ENCODE data around the gene ANO1. TPM values are rescaled to one million over a fixed set of nuclear protein-coding genes. Genes with fewer than 3 reads are reported as not detected.

Gene ANO1
- 0.32 TPM for polyA plus RNA-seq (2013, experiment 1 of 2)
- polyA plus RNA-seq (2013, experiment 2 of 2), result 0.34 TPM

DNA sequence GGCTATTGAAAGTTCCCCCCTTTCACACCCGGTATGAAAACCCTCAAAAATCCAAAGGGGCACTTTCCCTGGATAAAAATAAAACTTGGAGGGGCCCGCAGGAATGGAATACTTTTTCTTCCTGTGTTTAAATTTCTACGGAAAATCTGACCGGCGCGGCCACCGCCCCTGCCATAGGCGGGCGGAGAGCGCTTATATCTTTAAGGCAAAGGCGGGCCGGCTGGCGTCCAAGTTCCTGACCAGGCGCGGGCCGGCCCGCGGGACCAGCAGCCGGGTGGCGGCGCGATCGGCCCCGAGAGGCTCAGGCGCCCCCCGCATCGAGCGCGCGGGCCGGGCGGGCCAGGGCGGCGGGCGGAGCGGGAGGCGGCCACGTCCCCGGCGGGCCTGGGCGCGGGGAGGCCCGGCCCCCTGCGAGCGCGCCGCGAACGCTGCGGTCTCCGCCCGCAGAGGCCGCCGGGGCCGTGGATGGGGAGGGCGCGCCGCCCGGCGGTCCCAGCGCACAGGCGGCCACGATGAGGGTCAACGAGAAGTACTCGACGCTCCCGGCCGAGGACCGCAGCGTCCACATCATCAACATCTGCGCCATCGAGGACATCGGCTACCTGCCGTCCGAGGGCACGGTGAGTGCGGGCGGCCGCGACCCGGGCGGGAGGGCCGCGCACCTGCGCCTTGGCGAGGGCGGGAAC lies at the start of gene ANO1:
Gene ANO1, plus strand, starts transcription at position 223 of the 686 bp plus-strand sequence. Its CDS starts 290 bp downstream, at position 513.
- Histone ChIP-seq H3K79me2 (ENCODE audit: control insufficient read depth, insufficient read depth, low read length) (no peaks in the 10 kb centered on the region), H2BK15ac (replicated peaks; ENCODE audit: low read depth) (no peak within 1 kb of the TSS), H2BK120ac (ENCODE audit: low read depth, low read length) (no peak within 1 kb of the TSS), H3K27ac (ENCODE audit: low read depth, low read length) (no peak within 1 kb of the TSS), H2BK5ac (ENCODE audit: low read length) (no peak within 1 kb of the TSS), H2AK5ac (ENCODE audit: low read length) (no peak within 1 kb of the TSS), H3K4me1 (ENCODE audit: control insufficient read depth, low read depth, low read length) (no peaks in the 10 kb centered on the region), H3K56ac (ENCODE audit: low read length) (peak within 1 kb of the TSS; percentile 25), H3K27me3 (ENCODE audit: insufficient read depth, low read length, poor library complexity) (peaks cover 22% of the 10 kb centered on the region), H3K4me2 (ENCODE audit: low read length) (peak within 1 kb of the TSS; percentile 50), H3K9ac (ENCODE audit: low read length) (no peak within 1 kb of the TSS), H3K36me3 (ENCODE audit: control insufficient read depth, insufficient read depth, low read length) (no peaks in the 10 kb centered on the region), H3K4ac (ENCODE audit: low read depth, low read length) (no peak within 1 kb of the TSS), H3K18ac (ENCODE audit: low read length) (no peak within 1 kb of the TSS), H4K5ac (ENCODE audit: low read length) (no peak within 1 kb of the TSS), H3K79me1 (ENCODE audit: low read length) (no peaks in the 10 kb centered on the region), H3K4me3 (ENCODE audit: low read length) (no peak within 1 kb of the TSS), H4K8ac (ENCODE audit: low read depth, low read length) (no peak within 1 kb of the TSS), H3K23ac (ENCODE audit: low read length) (no peak within 1 kb of the TSS)
- whole genome bisulfite sequencing (ENCODE audit: extremely low coverage, insufficient coverage, low lambda C conversion rate), result no CpG with 5 or more reads among the region's 87 CpGs
- no peak for DNase-seq

DNA sequence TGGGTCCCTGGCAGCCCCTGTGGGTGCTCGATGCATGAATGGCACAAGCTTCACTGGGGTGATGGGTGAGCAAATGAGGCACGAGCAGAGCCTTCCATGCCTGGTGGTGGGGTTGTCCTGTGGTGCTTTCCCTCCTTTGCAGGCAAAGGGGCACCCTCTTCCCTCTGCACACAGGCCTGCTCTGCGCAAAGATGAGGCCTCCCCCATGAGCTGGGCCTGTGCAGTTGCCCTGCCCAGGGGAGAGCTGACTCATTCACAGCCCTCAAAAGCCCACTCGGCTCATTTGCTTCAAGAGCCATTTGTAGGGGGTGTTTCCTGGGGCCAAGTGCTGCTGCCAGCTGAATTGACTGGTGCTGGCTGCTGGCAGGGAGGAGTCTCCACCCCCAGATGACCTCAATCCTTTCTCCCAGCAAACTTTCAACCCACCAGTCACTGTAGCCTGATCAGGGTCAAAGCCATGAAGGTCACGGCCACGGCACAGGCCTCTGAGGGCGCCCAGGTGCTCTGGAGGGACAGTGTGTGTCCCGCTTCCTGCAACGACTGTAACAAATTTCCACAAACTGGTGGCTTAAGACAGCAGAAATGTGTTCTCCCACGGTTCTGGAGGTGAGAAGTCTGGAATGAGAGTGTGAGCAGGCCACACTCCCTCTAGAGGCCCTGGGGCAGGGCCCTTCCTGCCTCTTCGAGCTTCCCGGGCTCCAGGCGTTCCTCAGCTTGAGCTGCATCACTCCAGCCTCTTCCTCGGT lies 48.8 kb upstream of the ANO1 start:
- no peak overlapping the region for H2BK120ac ChIP-seq (ENCODE audit: low read depth, low read length)
- no peak overlapping the region for H3K4me3 ChIP-seq (ENCODE audit: low read length)
- no peak overlapping the region for H2BK5ac ChIP-seq (ENCODE audit: low read length)
- H3K4me2 ChIP-seq (ENCODE audit: low read length), result no peak overlapping the region
- no peaks in the 10 kb centered on the region for H3K27me3 ChIP-seq (ENCODE audit: insufficient read depth, low read length, poor library complexity)
- H2BK15ac ChIP-seq (replicated peaks; ENCODE audit: low read depth), result no peak overlapping the region
- H4K8ac ChIP-seq (ENCODE audit: low read depth, low read length), result no peak overlapping the region
- no peaks in the 10 kb centered on the region for H3K36me3 ChIP-seq (ENCODE audit: control insufficient read depth, insufficient read depth, low read length)
- no peak overlapping the region for H3K56ac ChIP-seq (ENCODE audit: low read length)
- H3K4me1 ChIP-seq (ENCODE audit: control insufficient read depth, low read depth, low read length), result no peaks in the 10 kb centered on the region
- no peak overlapping the region for H3K9ac ChIP-seq (ENCODE audit: low read length)
- DNase-seq, result peak; percentile 55
- H2AK5ac ChIP-seq (ENCODE audit: low read length), result no peak overlapping the region
- H3K4ac ChIP-seq (ENCODE audit: low read depth, low read length), result no peak overlapping the region
- H3K79me2 ChIP-seq (ENCODE audit: control insufficient read depth, insufficient read depth, low read length), result no peaks in the 10 kb centered on the region
- H3K27ac ChIP-seq (ENCODE audit: low read depth, low read length), result no peak overlapping the region
- WGBS (ENCODE audit: extremely low coverage, insufficient coverage, low lambda C conversion rate), result no CpG with 5 or more reads among the region's 14 CpGs
- H3K18ac ChIP-seq (ENCODE audit: low read length), result no peak overlapping the region
- H3K23ac ChIP-seq (ENCODE audit: low read length), result no peak overlapping the region
- no peaks in the 10 kb centered on the region for H3K79me1 ChIP-seq (ENCODE audit: low read length)
- no peak overlapping the region for H4K5ac ChIP-seq (ENCODE audit: low read length)

DNA sequence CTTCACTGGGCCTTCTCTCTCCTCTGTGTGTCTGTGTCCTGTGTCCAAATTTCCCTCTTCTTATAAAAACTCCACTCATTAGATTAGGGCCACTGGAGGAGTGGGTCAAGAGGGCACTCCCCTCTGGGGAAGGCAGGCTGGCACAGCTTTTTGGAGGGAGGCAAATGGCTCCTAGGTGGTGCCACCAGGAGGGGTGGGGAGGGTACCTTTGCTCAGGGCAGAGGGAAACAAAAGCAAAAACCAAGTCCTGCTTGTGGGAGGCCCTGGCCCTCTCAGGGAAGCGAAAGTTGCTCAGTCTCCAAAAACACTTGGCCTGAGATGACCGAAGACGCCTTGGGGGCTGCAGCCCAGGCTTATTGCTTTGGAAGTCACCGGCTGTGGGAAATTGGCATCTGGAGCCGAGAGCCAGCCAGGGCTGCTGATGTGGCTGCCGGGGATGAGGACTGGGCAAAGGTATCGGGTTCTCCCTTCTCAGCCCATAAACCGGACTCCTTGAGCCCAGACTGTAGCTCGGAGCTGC lies 48.2 kb upstream of the ANO1 start:
- Histone ChIP-seq H3K79me2 (ENCODE audit: control insufficient read depth, insufficient read depth, low read length) (no peaks in the 10 kb centered on the region), H3K9ac (ENCODE audit: low read length) (no peak overlapping the region), H3K27ac (ENCODE audit: low read depth, low read length) (no peak overlapping the region), H3K79me1 (ENCODE audit: low read length) (no peaks in the 10 kb centered on the region), H3K56ac (ENCODE audit: low read length) (no peak overlapping the region), H4K5ac (ENCODE audit: low read length) (no peak overlapping the region), H3K27me3 (ENCODE audit: insufficient read depth, low read length, poor library complexity) (no peaks in the 10 kb centered on the region), H2BK5ac (ENCODE audit: low read length) (no peak overlapping the region), H4K8ac (ENCODE audit: low read depth, low read length) (no peak overlapping the region), H2BK15ac (replicated peaks; ENCODE audit: low read depth) (no peak overlapping the region), H2BK120ac (ENCODE audit: low read depth, low read length) (no peak overlapping the region), H3K18ac (ENCODE audit: low read length) (no peak overlapping the region), H3K4me1 (ENCODE audit: control insufficient read depth, low read depth, low read length) (no peaks in the 10 kb centered on the region), H3K36me3 (ENCODE audit: control insufficient read depth, insufficient read depth, low read length) (no peaks in the 10 kb centered on the region), H3K23ac (ENCODE audit: low read length) (no peak overlapping the region), H3K4me3 (ENCODE audit: low read length) (no peak overlapping the region), H3K4me2 (ENCODE audit: low read length) (no peak overlapping the region), H2AK5ac (ENCODE audit: low read length) (no peak overlapping the region), H3K4ac (ENCODE audit: low read depth, low read length) (no peak overlapping the region)
- DNase-seq, result no peak
- no CpG with 5 or more reads among the region's 9 CpGs for WGBS (ENCODE audit: extremely low coverage, insufficient coverage, low lambda C conversion rate)

DNA sequence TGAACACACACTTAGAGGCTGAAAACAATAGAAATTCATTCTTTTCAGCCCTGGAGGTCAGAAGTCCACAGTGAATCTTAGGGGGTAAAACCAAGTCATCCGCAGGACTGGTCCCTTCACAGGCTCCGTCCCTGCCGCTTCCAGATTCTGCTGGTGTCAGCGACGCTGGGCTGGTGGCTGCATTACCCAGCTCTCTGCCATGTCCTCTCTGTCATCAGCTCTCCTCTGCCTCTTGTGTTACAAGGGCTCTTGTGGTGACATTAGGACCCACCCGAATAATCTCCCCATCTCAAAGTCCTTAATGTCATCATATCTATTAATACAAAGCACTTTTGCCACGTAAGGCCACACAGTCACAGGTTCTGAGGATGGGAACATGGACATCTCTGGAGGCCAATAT lies 47.7 kb upstream of the ANO1 start:
- Histone ChIP-seq H3K27me3 (ENCODE audit: insufficient read depth, low read length, poor library complexity) (no peaks in the 10 kb centered on the region), H2BK5ac (ENCODE audit: low read length) (no peak overlapping the region), H3K79me2 (ENCODE audit: control insufficient read depth, insufficient read depth, low read length) (no peaks in the 10 kb centered on the region), H3K18ac (ENCODE audit: low read length) (no peak overlapping the region), H3K4ac (ENCODE audit: low read depth, low read length) (no peak overlapping the region), H2BK15ac (replicated peaks; ENCODE audit: low read depth) (no peak overlapping the region), H3K4me1 (ENCODE audit: control insufficient read depth, low read depth, low read length) (no peaks in the 10 kb centered on the region), H4K8ac (ENCODE audit: low read depth, low read length) (no peak overlapping the region), H3K56ac (ENCODE audit: low read length) (no peak overlapping the region), H3K4me2 (ENCODE audit: low read length) (no peak overlapping the region), H4K5ac (ENCODE audit: low read length) (no peak overlapping the region), H2AK5ac (ENCODE audit: low read length) (no peak overlapping the region), H3K23ac (ENCODE audit: low read length) (no peak overlapping the region), H3K27ac (ENCODE audit: low read depth, low read length) (no peak overlapping the region), H3K36me3 (ENCODE audit: control insufficient read depth, insufficient read depth, low read length) (no peaks in the 10 kb centered on the region), H2BK120ac (ENCODE audit: low read depth, low read length) (no peak overlapping the region), H3K4me3 (ENCODE audit: low read length) (no peak overlapping the region), H3K9ac (ENCODE audit: low read length) (no peak overlapping the region), H3K79me1 (ENCODE audit: low read length) (no peaks in the 10 kb centered on the region)
- DNase-seq, result no peak
- WGBS (ENCODE audit: extremely low coverage, insufficient coverage, low lambda C conversion rate), result no CpG with 5 or more reads among the region's 7 CpGs

DNA sequence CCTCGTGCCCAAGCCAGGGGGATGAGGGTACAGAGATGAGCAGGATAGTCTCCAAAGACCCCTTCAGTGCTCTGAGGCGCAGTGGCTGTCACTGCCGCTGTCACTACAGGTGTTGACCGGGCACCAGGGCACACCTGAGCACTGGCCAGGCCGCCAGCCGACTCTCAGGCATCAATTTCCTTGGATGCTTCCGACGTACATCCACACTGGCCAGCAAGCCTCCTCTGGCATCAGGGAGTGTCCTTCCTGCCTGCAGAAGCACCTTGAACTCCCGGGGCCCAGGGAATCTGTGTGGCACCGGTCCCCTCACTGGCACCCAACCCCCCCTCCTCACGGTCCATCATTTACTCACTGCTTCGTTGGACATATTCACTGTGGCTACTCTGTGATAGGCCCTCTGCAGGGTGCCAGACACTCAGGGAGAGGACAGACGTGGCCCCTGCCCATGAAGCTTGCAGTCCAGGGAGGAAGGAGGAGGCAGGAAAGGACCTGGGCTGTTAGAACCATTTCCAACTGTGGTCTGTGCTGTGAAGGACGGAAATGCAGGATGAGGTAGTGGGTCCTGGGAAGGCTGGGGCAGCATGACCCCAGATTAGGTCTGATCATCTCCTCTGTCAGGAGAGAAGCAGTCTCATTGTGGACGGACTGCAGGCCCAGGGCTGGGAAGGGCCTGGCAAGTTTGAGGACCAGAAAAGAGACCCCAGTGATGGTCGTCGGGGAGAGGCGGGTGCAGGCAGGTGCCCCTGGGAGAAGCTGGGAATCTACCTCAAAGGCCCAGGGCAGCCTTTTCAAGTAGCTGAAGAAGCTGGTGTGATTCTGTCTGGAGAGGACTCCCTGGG lies 46.3 kb upstream of the ANO1 start:
- H2AK5ac ChIP-seq (ENCODE audit: low read length), result no peak overlapping the region
- H3K23ac ChIP-seq (ENCODE audit: low read length), result no peak overlapping the region
- H3K9ac ChIP-seq (ENCODE audit: low read length), result no peak overlapping the region
- no peak overlapping the region for H4K5ac ChIP-seq (ENCODE audit: low read length)
- no peak overlapping the region for H3K4me2 ChIP-seq (ENCODE audit: low read length)
- no peak overlapping the region for H2BK15ac ChIP-seq (replicated peaks; ENCODE audit: low read depth)
- H3K18ac ChIP-seq (ENCODE audit: low read length), result no peak overlapping the region
- H3K27ac ChIP-seq (ENCODE audit: low read depth, low read length), result no peak overlapping the region
- H4K8ac ChIP-seq (ENCODE audit: low read depth, low read length), result no peak overlapping the region
- no peak overlapping the region for H2BK120ac ChIP-seq (ENCODE audit: low read depth, low read length)
- H2BK5ac ChIP-seq (ENCODE audit: low read length), result no peak overlapping the region
- no peaks in the 10 kb centered on the region for H3K4me1 ChIP-seq (ENCODE audit: control insufficient read depth, low read depth, low read length)
- no peak overlapping the region for H3K56ac ChIP-seq (ENCODE audit: low read length)
- H3K27me3 ChIP-seq (ENCODE audit: insufficient read depth, low read length, poor library complexity), result no peaks in the 10 kb centered on the region
- no peak overlapping the region for H3K4ac ChIP-seq (ENCODE audit: low read depth, low read length)
- H3K4me3 ChIP-seq (ENCODE audit: low read length), result no peak overlapping the region
- no CpG with 5 or more reads among the region's 18 CpGs for WGBS (ENCODE audit: extremely low coverage, insufficient coverage, low lambda C conversion rate)
- no peak for DNase-seq
- no peaks in the 10 kb centered on the region for H3K79me2 ChIP-seq (ENCODE audit: control insufficient read depth, insufficient read depth, low read length)
- H3K79me1 ChIP-seq (ENCODE audit: low read length), result no peaks in the 10 kb centered on the region
- no peaks in the 10 kb centered on the region for H3K36me3 ChIP-seq (ENCODE audit: control insufficient read depth, insufficient read depth, low read length)
